Heart left ventricle (tissue), 16 donors: Measurements from ENCODE around the gene CDH23. TPM values are rescaled to one million over a fixed set of nuclear protein-coding genes. Genes with fewer than 3 reads are reported as not detected.

Source experiments
- ATAC-seq, 4 donors: fragments of 200-7000 bp; cut with Tn5 transposase; one replicate each; pipeline ENCODE4 v1.9.1; 2020 to 2022; ENCODE audit warnings: moderate library complexity in 4 of 4, mild to moderate bottlenecking in 3 of 4, moderate number of reproducible peaks in 1 of 4
- DNase-seq, 5 donors: peaks; one replicate each; pipeline ENCODE4 v3.0.0-alpha.2; 2020
- H3K27ac ChIP-seq, 12 donors: fragments of 200-600 bp; sonication (generic) in 4 of 12; one replicate each; pipeline versions ENCODE4 v1.5.0 to v1.8.0; 2016 to 2022; ENCODE audit warnings: mild to moderate bottlenecking in 2 of 12
- H3K27me3 ChIP-seq, 9 donors: fragments of 200-600 bp; sonication (generic) in 2 of 9; one replicate each; pipeline versions ENCODE4 v1.5.1 to v1.8.0; 2016 to 2022; ENCODE audit warnings: mild to moderate bottlenecking in 3 of 9
- H3K36me3 ChIP-seq, 9 donors: fragments of 200-600 bp; sonication (generic) in 2 of 9; one replicate each; pipeline versions ENCODE4 v1.5.0 to v1.8.0; 2018 to 2022; ENCODE audit warnings: mild to moderate bottlenecking in 2 of 9
- H3K4me1 ChIP-seq, 12 donors: fragments of 200-600 bp; sonication (generic) in 4 of 12; one replicate each; pipeline versions ENCODE4 v1.5.0 to v1.8.0; 2016 to 2022; ENCODE audit warnings: mild to moderate bottlenecking in 3 of 12
- H3K4me3 ChIP-seq, 12 donors: fragments of 200-600 bp; sonication (generic) in 4 of 12; one replicate each; pipeline versions ENCODE4 v1.5.0 to v1.8.0; 2017 to 2022; ENCODE audit warnings: mild to moderate bottlenecking in 9 of 12, moderate library complexity in 4 of 12
- H3K9me3 ChIP-seq, 12 donors: fragments of 200-600 bp; sonication (generic) in 4 of 12; one replicate each; pipeline versions ENCODE4 v1.5.0 to v1.8.0; 2016 to 2022; ENCODE audit warnings: mild to moderate bottlenecking in 1 of 12
- POLR2A ChIP-seq, 2 donors: fragments of 450-650 bp; IDR thresholded peaks; one replicate each; pipeline ENCODE4 v1.6.1; 2017; ENCODE audit warnings: antibody characterized with exemption in 2 of 2, mild to moderate bottlenecking in 2 of 2, moderate library complexity in 2 of 2
- WGBS, 4 donors: extraction: QIAGEN DNeasy Blood & Tissue Kit in 2 of 4; methylation state at CpG; one replicate each; pipeline versions ENCODE4 v1.1.5 to v1.1.7; 2013 to 2018; 5-methylcytosine and 5-hydroxymethylcytosine counted together
- intact Hi-C, 10 donors: fragments of 100-400 bp; cut with DNase I; formaldehyde crosslinking; loops; one replicate each; pipeline versions ENCODE4 v1.11.1 to v1.14.2; 2022
- polyA plus RNA-seq, 2 donors: library from polyadenylated mRNA; stranded (reverse); fragments of 200-250 nt; gene quantifications; one replicate each; pipeline ENCODE4 v1.2.3, GENCODE V29; 2013
- total RNA-seq, 9 donors: library from RNA; depleted of rRNA in 2 of 9; stranded (reverse); fragments of >200 nt in 2 of 9; fragmentation: NEBNext Ultra II Directional in 3 of 9; extraction: Animal tissue kit (Norgen Biotek cat#: 25700) in 3 of 9; gene quantifications; one replicate each; pipeline versions ENCODE4 v1.1.0 to v1.2.4, GENCODE V29; 2016 to 2023
- TF ChIP-seq, protein P1 (sequence below), 12 donors: fragments of 200-600 bp; sonication (generic) in 4 of 12; IDR thresholded peaks; one replicate each; pipeline versions ENCODE4 v1.5.0 to v1.8.0; 2018 to 2022; ENCODE audit warnings: antibody characterized with exemption in 12 of 12, mild to moderate bottlenecking in 5 of 12
- donor health status: ischemic (EF 13 %, LVEDD 7.1; RV severe dilation, severe dysfunction).
- donor health status: healthy with polysubstance abuse.
- donor health status: DM: no; HTN: yes; CAD: no.
- donor health status: DM: no; HTN: no; CAD: no.
- donor health status: ischemic (EF 25% LVEDD 6.9; RV normal size, moderate dysfunction).
- donor health status: ischemic (EF 25% LVEDD 5.7; RV mildly dilated, moderate dysfunction).
- donor health status: healthy.
- donor health status: DM: yes; HTN: yes; CAD: no.
- donor health status: ischemic (EF 35%, LVEDD 5.7; RV mildly dilated, moderate dysfunction).
- donor health status: nonischemic (EF 11% LVEDD 7.7; RV severe dilation, severe dysfunction).
- donor health status: DM: yes; HTN: yes; CAD: no.
- donor health status: PGD.
- donor health status: ischemic (EF 29% LVEDD 5.4; RV normal size, mild dysfunction).
- donor health status: nonischemic (EF 23%, LVEDD 6.1; RV moderate dilation, normal function).

The CDH23 gene
- total and polyA plus RNA-seq, 11 donors: 1.2 to 8.6 (median 3.9) TPM

DNA sequence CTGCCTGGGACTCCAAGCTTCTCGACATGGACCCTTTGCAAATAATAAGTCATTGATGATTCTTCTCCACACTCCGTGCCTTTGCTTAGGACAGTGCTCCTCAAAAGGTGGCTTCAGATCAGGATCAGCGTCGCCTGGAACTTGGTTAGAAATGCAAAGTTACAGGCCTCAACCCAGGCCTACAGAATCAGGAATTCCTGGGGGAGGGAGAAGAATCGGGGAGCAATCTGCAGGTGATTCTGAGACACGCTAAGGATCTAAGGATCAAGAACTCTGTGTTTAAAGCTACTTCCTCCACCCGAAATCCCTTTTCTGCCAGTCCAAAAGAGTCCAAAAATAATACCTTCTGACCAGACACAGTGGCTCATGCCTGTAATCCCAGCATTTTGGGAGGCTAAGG is 244.7 kb downstream of the CDH23 start:
- H3K36me3 ChIP-seq: no peaks in the 10 kb centered on the region
- no peaks in the 10 kb centered on the region for H3K9me3 ChIP-seq
- ATAC-seq (no peak), DNase-seq (no peak)
- no peak overlapping the region for H3K4me3 ChIP-seq
- TF ChIP-seq POLR2A (IDR thresholded peaks at IDR 0.05): no peak
- TF ChIP-seq, protein P1, sequence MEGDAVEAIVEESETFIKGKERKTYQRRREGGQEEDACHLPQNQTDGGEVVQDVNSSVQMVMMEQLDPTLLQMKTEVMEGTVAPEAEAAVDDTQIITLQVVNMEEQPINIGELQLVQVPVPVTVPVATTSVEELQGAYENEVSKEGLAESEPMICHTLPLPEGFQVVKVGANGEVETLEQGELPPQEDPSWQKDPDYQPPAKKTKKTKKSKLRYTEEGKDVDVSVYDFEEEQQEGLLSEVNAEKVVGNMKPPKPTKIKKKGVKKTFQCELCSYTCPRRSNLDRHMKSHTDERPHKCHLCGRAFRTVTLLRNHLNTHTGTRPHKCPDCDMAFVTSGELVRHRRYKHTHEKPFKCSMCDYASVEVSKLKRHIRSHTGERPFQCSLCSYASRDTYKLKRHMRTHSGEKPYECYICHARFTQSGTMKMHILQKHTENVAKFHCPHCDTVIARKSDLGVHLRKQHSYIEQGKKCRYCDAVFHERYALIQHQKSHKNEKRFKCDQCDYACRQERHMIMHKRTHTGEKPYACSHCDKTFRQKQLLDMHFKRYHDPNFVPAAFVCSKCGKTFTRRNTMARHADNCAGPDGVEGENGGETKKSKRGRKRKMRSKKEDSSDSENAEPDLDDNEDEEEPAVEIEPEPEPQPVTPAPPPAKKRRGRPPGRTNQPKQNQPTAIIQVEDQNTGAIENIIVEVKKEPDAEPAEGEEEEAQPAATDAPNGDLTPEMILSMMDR (IDR thresholded peaks at IDR 0.05): no peak
- intact Hi-C loops: no loop called here
- H3K27ac ChIP-seq: no peak overlapping the region
- WGBS, 4 donors: 91 to 96% (median 94%) methylated on average over 4 to 7 of the region's 7 CpGs
- H3K4me1 ChIP-seq: peaks cover 0 to 26% (median 0%) of the 10 kb centered on the region in 12 donors
- H3K27me3 ChIP-seq: peaks cover 0 to 7% (median 0%) of the 10 kb centered on the region in 9 donors

DNA sequence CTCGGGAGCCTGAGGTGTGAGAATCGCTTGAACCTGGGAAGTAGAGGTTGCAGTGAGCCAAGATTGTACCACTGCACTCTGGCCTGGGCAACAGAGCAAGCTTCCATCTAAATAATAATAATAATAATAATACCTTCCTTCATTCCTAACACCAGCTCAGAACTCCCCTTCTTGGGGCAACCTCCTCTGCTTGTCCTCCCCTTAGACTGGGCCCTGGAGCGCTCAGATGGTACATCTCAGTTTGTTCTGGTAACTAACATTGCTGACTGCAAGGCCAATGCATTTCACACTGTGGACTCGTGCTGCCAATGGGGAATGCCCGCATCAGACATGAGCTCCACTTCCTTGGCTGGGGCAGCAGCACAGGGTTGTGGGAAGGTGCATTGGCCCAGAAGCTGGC is 245.3 kb downstream of the CDH23 start:
- peaks cover 0 to 20% (median 0%) of the 10 kb centered on the region in 12 donors for H3K4me1 ChIP-seq
- peaks cover 0 to 7% (median 0%) of the 10 kb centered on the region in 9 donors for H3K27me3 ChIP-seq
- no peak overlapping the region for H3K27ac ChIP-seq
- no peaks in the 10 kb centered on the region for H3K36me3 ChIP-seq
- no peaks in the 10 kb centered on the region for H3K9me3 ChIP-seq
- intact Hi-C loops: no loop called here
- WGBS, 4 donors: 77 to 96% (median 82%) methylated on average over 5 of the region's 5 CpGs
- DNase-seq: no peak
- no peak overlapping the region for H3K4me3 ChIP-seq
- no peak for ATAC-seq
- TF ChIP-seq POLR2A (IDR thresholded peaks at IDR 0.05): no peak
- TF ChIP-seq, protein P1 (IDR thresholded peaks at IDR 0.05): no peak

DNA sequence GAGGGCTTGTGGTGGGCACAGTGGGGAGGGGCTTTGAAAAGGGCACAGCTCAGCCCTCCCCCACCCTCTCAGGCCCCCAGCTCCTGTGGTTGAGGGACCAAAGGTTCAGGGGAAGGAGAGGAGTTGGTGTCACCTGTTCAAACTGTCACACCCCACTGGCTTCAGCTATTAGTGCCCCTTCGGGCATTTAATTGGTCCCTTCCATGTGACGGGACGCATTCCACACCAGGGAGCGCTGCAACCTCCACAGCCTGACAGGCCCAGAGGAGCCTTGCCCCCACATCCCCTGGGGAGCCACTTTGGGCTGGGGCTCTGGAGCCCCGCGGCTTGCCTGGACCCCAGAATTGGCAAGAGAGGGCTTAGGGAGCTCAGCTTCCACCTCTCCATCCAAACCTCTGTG is 247.2 kb downstream of the CDH23 start:
- H3K27ac ChIP-seq: no peak overlapping the region
- H3K36me3 ChIP-seq: no peaks in the 10 kb centered on the region
- no peak overlapping the region for H3K4me3 ChIP-seq
- peaks cover 0 to 7% (median 0%) of the 10 kb centered on the region in 9 donors for H3K27me3 ChIP-seq
- ATAC-seq (no peak), DNase-seq (no peak)
- peaks cover 0 to 4% (median 0%) of the 10 kb centered on the region in 12 donors for H3K4me1 ChIP-seq
- intact Hi-C loops: no loop called here
- WGBS, 4 donors: 88 to 96% (median 92%) methylated on average over 6 of the region's 6 CpGs
- no peaks in the 10 kb centered on the region for H3K9me3 ChIP-seq
- TF ChIP-seq, protein P1 (IDR thresholded peaks at IDR 0.05): no peak
- TF ChIP-seq POLR2A (IDR thresholded peaks at IDR 0.05): no peak

DNA sequence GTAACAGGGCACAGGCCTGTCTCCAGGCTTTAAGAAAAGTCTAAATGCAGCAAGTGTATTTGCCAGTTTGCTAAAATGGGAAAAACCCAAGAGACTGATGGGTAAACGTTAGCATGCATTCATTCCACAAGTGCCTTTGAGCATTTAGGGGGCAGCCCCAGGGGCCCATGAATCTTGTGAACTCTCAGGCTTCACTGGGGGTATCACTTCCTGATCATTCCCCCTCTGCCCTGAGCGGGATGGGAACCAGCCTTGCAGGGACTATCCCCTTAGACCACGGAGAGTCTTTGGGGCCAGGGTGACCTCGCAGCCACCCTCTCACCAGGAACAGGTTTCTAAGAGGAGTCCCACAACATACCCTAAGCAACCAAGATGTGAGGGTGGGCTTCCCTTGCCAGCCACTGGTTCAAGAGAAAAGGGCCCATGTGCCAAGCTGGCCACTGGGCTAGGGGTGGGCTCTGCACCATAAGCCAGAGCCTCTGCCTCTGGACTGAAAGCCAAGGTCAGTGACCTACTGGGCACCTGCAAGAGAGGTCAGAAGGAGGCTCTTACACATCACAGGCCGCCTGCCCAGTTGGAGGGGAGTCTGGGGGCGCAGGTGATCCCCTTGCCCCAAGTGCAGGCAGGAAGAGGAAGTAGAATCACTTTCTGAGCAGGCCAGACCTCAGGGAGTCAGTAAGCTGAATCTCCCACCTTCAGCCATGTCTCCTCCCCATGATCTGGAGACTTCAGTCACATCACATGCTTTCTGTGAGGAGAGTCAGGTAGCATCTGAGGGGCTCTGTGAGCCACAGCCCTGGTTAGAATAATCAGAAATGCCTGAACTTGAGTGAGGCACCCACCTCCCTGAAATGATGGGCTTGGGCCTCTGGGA is 247.8 kb downstream of the CDH23 start:
- TF ChIP-seq, protein P1 (IDR thresholded peaks at IDR 0.05): no peak
- no peak for TF ChIP-seq POLR2A (IDR thresholded peaks at IDR 0.05)
- 84 to 92% (median 90%) methylated on average over 6 of the region's 6 CpGs for WGBS, 4 donors
- H3K4me3 ChIP-seq: no peak overlapping the region
- no peak for DNase-seq
- H3K4me1 ChIP-seq: peaks cover 0 to 4% (median 0%) of the 10 kb centered on the region in 12 donors
- H3K27ac ChIP-seq: no peak overlapping the region
- intact Hi-C loops: no loop called here
- ATAC-seq: no peak
- H3K27me3 ChIP-seq: peaks cover 0 to 7% (median 0%) of the 10 kb centered on the region in 9 donors
- H3K9me3 ChIP-seq: no peaks in the 10 kb centered on the region
- no peaks in the 10 kb centered on the region for H3K36me3 ChIP-seq
